Cardiac muscle cell (in vitro differentiated cells and primary cell): ENCODE results near the gene MYO3B. TPM values are rescaled to one million over a fixed set of nuclear protein-coding genes. Genes with fewer than 3 reads are reported as not detected.

ENCODE experiments used
- DNase-seq, 2 donors: peaks; one replicate each; pipeline versions ENCODE4 v3.0.0 to v3.0.0-alpha.2; 2010 to 2017; ENCODE audit warnings: low read depth in 1 of 2, low spot score in 1 of 2
- H3K27ac ChIP-seq: fragments of 200-600 bp; sonication (generic); 2 replicates; pipeline ENCODE4 v1.5.1; 2016
- H3K27me3 ChIP-seq: fragments of 200-600 bp; sonication (generic); 2 replicates; pipeline ENCODE4 v1.6.0; 2016; ENCODE audit warnings: control low read depth
- H3K36me3 ChIP-seq: fragments of 200-600 bp; sonication (generic); 2 replicates; pipeline ENCODE4 v1.5.1; 2016; ENCODE audit warnings: control low read depth
- H3K4me1 ChIP-seq: fragments of 200-600 bp; sonication (generic); 2 replicates; pipeline ENCODE4 v1.8.1; 2017; ENCODE audit warnings: low read depth, mild to moderate bottlenecking, mixed run types
- H3K4me3 ChIP-seq: fragments of 200-600 bp; sonication (generic); 2 replicates; pipeline ENCODE4 v1.5.1; 2016; ENCODE audit warnings: mild to moderate bottlenecking
- H3K9me3 ChIP-seq: fragments of 200-600 bp; sonication (generic); 2 replicates; pipeline ENCODE4 v1.5.1; 2017; ENCODE audit warnings: low read depth, mild to moderate bottlenecking, control low read depth
- CTCF ChIP-seq: IDR thresholded peaks from 2 replicates; pipeline ENCODE4 v1.5.1; 2012; ENCODE audit warnings: low read depth, mild to moderate bottlenecking, low read length
- polyA plus RNA-seq: library from polyadenylated mRNA; unstranded; fragments of >200 nt; fragmentation: Nextera tagmentation; extraction: Ambion mirVana; gene quantifications from 2 replicates; pipeline ENCODE4 v1.2.1, GENCODE V29; 2016
- total RNA-seq: library from RNA; depleted of rRNA; stranded (reverse); fragments of >200 nt; gene quantifications from 2 replicates; pipeline ENCODE4 v1.2.3, GENCODE V29; 2016

MYO3B gene
- total and polyA plus RNA-seq, 2 experiments from 2014 or later: not detected

DNA sequence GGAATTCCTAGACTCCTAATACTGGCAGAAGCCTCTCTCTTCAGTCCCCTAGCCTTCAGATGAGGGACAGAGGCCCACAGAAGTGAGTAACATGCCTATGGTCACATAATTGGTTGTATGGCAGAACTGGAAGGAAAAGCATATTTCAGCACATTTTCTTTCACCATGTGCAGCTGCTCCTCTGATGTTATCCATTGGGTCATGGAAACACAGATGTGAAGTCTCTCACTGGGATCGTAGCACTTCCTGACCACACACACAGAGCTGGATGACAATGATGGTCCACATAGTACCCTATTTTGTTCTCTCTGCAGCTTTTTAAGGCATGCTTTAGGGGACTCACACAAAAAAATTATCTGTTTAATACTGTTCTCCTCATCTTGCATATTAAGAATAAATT is 24.5 kb downstream of the MYO3B start:
- no peaks in the 10 kb centered on the region for H3K27me3 ChIP-seq
- H3K9me3 ChIP-seq: no peaks in the 10 kb centered on the region
- no peak for DNase-seq
- no peaks in the 10 kb centered on the region for H3K4me1 ChIP-seq
- H3K36me3 ChIP-seq: no peaks in the 10 kb centered on the region
- TF ChIP-seq CTCF: no peak
- H3K27ac ChIP-seq: no peak overlapping the region
- no peak overlapping the region for H3K4me3 ChIP-seq

DNA sequence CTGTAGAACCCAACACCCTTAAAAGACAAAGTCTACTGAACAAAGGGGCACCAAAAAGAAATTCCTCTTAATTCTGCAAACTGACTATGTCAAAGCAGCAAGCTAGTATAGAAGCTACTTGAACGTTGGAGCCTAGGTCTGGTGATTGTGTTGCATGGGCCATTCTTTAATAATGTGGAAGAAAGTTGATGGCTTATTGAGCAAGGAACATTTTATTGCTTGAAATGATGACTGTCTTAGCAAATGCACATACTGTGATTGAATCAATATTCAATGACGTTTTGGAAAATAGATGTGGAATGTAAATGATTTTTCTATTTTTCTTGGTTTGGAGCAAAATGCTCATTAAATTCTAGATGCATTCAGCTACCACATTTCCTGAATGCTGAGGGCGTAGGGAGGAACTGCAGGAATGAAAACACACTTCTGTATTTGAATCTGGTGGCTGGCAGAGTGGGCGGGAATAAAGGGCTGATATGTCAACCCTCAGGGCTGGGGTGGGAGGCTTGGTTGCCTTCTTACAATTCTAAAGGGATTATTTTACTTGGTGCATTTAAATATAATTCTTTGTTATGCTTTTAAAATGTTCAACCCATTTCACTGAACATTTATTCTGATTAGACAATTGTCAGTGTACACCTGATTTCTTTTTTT is 26.5 kb downstream of the MYO3B start:
- no peak for DNase-seq
- Histone ChIP-seq H3K27ac (no peak overlapping the region), H3K36me3 (no peaks in the 10 kb centered on the region), H3K27me3 (no peaks in the 10 kb centered on the region), H3K4me3 (no peak overlapping the region), H3K4me1 (no peaks in the 10 kb centered on the region), H3K9me3 (no peaks in the 10 kb centered on the region)
- TF ChIP-seq CTCF: no peak

DNA sequence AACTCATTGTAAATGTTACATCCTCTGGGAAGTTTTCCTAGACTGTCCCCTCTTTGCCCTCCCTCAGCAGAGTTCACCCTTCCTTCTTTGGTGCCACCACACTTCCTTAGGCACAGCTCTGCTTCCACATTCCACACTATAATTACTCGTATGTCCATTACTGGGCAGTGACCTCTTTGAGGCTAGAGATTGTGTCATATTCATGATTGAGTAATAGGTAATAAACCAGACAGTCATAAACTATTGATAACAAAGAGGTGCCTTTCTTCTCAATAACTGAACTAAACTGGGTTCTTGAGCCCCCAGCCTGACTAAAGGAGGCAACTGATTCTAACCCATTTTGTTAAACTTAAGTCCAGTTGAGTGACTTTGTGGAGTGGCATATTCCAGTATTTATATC is 28.3 kb downstream of the MYO3B start:
- Histone ChIP-seq H3K4me3 (no peak overlapping the region), H3K36me3 (no peaks in the 10 kb centered on the region), H3K27me3 (no peaks in the 10 kb centered on the region), H3K9me3 (no peaks in the 10 kb centered on the region), H3K4me1 (no peaks in the 10 kb centered on the region), H3K27ac (no peak overlapping the region)
- no peak for TF ChIP-seq CTCF
- no peak for DNase-seq

DNA sequence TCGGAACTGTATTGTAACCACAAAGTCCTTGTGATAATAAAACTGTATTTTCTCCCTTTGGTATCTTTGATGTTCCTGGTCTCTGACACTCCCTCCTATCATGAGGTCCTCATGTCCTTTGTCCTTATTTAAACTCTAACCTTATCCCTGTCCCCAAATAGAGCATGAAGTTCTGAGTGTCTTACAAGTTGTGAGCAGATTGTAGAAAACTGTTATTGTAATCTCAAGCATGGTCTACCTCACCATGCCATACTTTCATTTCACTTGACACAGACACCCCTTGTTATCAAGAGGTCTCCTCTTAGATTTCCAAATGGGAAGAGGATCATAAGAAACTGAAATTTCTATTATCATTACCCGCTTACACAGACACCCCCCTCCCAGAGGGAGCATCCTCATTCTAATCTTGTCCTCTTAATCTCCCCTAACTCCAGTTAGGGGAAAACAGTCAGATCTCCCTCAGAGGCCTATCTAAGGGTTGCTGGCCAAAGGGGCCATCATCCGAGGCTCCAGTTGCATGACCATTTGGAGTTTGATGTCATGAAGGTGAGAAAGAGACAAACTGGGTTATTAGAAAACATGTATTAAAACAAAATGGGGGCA is 29.0 kb downstream of the MYO3B start:
- no peak for TF ChIP-seq CTCF
- no peak for DNase-seq
- no peaks in the 10 kb centered on the region for H3K4me1 ChIP-seq
- no peak overlapping the region for H3K4me3 ChIP-seq
- no peak overlapping the region for H3K27ac ChIP-seq
- no peaks in the 10 kb centered on the region for H3K36me3 ChIP-seq
- no peaks in the 10 kb centered on the region for H3K9me3 ChIP-seq
- no peaks in the 10 kb centered on the region for H3K27me3 ChIP-seq

DNA sequence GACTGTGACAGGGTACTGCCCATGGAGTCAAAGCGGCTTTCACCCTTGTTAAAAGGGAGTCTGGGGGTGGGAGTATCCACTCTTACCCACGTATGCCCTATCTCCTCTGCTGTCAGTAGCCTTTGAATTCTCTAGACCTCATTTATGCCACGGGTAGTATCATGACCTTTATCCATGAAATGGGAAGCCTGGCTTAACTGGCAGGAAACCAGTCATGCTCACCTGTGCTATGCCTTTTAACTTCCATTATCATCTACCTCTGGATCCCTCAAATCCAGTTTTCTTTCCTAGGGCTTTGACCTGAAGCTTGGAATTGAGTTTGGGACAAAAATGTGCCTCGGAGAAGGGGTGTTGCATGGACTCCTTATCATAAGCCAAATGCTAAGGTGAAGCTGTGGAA is 30.0 kb downstream of the MYO3B start:
- TF ChIP-seq CTCF: no peak
- H3K4me3 ChIP-seq: no peak overlapping the region
- H3K27ac ChIP-seq: no peak overlapping the region
- no peaks in the 10 kb centered on the region for H3K9me3 ChIP-seq
- no peaks in the 10 kb centered on the region for H3K4me1 ChIP-seq
- no peak for DNase-seq
- no peaks in the 10 kb centered on the region for H3K27me3 ChIP-seq
- no peaks in the 10 kb centered on the region for H3K36me3 ChIP-seq
